HS-5 (cell line): Measurements from ENCODE around the gene MOB3B.

Experiments
- DNase-seq: peaks from one replicate; pipeline ENCODE4 v3.0.0-alpha.2; 2012; ENCODE audit warnings: low read depth

The MOB3B gene

DNA sequence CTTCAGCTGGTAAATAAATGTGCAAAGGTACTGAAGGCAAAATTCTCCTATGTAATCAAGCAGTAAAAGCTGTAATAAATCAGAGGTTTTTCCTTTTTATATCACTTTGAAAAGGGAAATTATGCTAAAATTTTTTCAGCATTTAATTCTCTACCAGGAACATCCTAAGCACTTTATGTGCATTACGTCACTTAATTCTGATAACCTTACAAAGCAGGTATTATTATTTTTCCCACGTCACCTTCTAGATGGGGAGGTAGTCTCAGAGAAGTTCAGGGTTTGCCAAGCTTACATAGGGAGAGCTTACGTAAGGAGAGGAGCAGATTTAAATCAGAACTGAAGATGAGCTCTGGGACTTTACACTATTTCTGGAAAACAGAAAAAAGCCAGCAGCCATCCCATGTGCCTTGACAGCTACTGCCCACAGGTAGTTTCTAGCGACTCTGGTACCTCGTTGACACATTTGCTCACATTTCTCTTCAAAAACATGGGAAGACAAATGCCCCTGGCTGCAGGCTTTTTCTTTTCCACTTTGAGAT is 84.5 kb downstream of the MOB3B start:
- no peak for DNase-seq

DNA sequence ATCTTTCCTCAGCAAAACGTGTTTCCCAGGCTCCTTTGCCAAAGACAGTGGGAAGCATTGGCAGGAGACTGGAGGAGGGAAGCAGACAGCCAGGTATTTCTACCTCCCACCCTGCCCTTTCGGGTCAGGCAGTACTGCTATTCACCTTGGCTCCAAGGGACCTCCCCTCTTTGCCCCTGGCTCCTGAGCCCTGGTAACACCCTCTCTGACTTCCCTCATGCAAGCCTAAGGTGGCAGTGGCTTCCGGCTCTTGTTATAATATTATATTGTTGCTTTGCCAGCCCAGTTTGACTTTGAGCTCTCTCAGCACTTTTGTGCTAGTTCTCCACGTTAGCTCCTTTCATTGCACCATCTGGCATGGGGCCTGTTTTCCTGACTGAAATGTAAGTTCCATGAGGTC is 87.2 kb downstream of the MOB3B start:
- DNase-seq = no peak

DNA sequence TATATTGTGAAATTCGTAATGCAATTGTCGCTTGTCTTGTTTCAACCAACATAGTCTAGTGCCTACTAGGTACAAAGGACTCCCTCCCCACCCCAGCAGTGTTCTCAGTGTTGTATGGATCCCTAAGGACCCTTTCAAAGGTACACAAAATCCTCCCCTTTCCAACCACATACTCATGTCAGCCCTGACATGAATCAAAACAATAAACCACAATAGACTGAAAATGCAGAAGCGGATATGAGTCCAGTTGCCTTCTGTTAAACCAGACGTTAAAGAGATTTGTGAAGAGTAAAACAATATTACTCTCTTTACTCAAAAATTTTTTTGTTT is 87.9 kb downstream of the MOB3B start:
- DNase-seq = no peak

DNA sequence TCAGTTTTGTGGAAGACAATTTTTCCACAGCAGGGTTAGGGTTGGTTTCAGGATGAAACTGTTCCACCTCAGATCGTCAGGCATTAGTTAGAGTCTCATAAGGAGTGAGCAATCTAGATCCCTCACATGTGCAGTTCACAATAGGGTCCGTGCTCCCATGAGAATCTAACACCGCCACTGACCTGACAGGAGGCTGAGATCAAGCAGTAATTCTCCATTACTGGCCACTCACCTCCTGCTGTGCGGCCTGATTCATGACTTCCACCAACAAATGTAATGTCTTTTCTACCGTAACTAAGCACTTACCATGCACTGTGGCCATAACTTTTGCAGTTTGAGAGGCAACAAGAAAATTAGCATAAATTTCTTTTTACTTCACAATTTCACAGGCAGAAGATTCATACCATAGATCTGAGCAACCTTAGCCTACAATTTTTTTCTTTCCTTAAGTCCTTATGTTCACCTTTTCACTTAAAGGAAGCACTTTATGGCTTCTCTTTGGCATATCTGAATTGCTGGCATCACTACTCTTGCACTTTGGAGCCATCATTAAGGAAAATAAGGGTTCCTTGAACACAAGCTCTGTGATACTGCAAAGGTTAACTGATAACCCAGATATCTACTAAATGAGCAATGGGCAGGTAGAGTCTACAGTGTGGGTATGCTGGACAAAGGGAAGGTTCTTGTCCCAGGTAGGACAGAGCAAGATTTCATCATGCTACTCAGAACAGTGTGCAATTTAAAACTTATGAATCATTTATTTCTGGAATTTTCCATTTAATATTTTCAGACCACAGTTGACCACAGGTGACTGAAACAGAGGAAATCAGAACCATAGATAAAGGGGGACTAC is 88.5 kb downstream of the MOB3B start:
- DNase-seq = no peak

DNA sequence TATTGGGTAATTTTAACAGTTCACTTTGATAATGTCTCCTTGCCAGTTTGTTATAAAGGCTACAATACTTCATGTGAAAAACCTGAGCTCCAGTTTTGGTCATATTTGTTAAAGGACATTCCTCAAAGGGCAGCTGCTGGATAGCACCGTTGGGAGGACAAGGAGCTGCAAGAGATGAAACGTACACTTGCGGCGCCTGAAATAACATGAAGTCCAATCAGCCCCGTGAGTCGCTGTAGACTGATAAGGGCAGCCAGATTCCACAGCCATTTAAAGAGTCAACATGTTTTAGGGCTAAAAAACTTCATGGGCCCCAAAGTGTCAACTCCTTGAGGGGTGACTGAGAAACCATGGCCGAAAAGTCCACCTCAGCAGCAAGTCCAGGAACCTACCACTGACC is 91.1 kb downstream of the MOB3B start:
- DNase-seq = no peak

DNA sequence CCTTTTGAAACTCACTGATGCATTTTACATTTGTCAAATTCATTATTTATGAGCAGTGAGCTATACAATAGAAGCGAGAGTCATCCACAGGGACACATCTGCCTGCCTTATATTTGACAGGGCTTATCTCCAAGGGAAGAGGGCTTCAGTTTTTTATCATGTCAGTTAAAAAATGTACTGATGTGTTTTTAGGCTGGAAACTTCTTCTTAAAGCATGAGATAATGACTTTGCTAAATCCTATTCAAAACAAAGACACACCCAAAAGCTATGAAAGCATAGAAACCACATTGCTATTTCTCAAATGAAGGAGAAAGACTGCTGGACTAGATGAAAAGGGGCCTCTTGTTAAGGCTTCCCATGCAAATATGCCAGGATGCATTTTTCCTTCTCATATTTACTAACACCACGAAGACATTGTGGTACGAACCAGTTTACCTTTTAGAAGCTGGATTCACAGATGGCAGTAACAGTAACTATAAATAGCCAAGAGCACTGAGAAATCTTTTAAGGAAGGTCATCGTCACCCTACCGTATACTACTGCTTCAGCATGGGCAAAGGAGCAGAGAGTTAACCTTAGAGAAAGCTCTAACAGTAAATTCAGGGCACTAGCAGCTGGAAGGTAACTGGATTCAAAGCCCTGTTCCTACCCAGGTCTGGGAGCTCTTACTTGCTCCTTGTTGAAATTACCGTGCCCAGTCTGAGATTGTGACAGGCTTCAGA is 91.8 kb downstream of the MOB3B start:
- no peak for DNase-seq

DNA sequence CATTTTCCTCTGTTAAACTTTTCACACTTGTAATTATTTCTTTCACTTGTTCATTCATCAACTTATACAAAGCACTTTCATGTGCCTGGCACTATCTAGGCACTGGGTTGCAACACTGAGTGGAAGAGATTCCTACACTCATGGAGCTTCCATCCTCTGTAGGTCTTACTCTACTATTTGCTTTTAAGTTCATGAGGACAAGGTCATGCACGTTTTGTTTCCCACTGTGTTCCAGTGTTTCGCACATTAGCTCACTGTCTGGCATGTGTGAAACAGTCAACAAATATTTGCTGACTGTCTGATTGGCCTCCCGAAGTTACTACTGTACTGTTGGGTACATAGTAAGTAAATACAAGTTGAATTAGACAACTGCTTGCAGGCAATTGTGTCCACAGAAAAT is 93.4 kb downstream of the MOB3B start:
- DNase-seq = no peak

DNA sequence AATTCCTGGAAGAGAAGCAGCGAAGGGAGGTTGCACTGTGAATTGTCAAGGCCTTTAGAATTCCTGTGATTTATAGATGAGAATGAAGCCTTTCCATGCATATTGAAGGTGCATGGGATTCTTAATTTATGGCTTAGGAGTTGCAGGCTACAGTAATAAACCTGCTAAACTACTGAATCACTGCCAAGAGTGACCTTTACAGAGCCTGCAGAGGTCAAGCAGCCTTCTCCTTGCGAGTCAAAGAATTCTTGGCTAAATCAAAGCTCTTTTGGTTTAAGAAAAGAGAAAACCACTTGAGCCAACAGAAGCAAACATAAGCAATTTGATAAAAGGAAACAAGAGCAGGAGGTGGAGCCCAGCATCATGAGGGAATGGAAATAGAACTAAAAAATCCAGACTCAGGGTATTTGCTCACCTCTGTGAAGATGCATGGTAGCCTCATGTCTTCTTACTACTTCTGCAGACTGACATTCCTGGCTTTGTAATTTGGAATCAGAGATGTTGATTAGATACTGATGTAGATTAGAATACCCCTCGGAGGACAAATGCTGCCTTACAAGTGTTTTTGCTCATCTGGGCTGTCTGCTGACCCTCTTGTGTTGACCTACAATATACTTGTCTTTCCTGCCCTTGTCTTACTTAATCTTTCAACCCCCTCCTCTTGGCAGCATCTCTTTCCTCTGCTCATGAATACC is 95.8 kb downstream of the MOB3B start:
- DNase-seq = no peak

DNA sequence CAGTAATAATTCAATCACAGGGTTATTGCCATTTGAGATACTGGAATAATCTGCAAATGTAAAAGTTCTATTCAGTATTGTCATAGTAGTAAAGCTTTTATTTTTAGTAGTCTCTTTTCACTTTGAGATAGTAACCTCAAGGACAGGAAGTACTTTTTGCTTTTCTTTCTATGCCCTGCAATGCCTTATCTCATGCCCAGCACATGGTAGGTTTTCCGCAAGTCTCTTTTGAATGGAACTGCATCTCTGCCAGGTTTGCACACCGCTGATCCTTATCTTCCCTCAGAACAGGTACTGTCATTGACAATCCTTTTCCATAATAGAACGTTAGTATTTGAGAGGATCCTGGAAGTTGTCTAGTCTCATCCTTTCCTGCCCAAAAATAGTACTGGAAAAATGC is 97.3 kb downstream of the MOB3B start:
- DNase-seq = no peak

DNA sequence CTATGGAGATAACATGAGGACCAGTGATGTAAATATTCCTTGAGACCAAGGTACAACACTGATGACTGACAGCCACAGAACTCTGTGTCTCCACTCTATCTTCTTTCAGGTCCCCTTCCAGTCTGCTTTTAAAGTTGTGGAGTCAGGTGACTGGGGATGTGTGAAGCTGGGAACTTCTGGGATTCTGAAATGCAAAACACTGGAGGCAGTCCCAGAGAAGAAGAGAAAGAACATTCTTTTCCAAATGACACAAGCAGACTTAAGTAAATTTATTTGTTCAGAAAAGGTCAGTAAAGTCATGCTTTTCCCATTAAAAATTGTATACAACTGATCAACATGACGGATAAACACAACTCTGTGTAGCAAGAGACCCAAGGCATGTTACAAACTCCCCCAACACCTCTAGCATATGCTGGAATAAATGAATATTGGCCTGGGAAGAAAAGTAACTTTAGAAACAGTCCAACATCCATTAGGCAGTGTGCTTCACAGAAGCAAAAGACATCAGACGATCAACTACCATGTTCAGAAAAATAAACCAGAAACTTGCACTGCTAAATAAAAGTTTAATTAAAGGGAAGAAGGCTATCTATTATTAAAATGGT is 98.0 kb downstream of the MOB3B start:
- DNase-seq = no peak

DNA sequence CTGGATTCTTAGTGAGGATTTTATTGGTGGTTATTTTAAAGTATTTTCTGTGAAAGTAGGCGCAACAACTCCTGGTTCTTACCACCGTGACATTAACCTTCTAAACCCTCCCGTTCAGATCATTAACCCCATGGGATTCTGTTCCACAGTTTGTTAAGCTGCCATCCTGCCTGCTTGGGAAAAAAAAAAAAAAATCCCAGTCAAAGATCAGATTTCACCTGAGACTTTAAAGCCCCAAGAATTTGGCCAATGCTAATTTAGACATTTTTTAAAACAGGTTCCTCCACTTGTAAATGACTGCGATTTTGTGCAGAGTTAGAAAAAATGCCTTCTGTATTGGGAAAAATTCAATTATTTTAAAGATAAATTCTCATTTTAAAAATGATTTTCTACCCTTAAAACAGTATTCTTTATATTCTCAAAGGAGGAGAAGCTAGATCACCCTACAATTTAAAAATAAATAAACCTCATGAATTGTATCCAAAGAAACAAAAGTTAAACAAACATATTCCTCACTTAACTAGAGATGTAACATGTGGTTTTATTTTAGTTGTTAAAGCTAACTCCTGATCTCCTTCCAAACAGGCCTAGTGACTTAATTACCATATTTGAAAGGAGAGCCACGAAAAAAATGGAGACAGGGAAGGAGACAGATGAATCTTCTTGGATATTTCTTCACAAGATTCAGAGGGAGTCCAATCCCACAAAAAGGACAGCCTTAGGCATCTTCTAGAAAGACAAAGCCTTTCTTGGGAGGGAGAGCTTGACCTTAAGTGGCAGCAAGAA is 98.7 kb downstream of the MOB3B start:
- DNase-seq = no peak

DNA sequence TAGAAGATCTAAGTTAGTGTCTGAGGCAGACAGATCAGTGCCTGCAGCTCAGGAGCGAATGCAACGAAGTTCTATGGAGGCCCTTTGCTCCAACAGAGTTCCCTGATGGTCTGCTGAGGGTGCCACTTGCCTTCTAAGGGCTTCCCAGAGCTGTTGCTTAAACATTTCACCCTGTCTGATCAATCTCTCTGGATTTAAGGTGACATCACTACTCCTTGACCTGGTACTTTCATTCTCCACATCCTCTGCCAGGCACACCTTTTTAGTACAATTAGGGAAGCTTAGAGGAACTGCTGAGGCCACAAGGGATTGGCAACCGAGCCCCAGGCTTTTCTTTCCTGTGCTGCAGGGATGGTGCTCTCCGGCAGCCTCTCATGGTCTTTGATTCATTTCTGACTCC is 99.7 kb downstream of the MOB3B start:
- DNase-seq = no peak

DNA sequence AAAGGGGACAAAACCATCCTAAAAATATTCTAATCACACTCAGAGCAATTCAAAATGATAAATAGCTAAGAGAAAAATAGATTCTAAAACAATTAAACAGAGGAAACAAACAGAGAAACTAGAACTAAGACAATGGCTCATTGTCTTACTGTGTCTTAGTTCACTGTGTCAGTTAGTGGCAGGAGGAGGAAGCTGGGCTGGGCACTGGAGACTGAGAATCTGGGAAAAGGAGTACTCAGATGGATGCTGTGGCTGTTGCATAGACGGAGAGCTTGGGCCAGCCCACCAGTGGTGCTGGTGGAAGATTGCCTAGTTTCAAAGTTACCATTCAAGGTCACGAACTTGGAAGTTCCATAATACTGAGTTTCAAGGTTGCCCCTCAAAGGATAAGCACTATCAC is 100.2 kb downstream of the MOB3B start:
- DNase-seq = no peak

DNA sequence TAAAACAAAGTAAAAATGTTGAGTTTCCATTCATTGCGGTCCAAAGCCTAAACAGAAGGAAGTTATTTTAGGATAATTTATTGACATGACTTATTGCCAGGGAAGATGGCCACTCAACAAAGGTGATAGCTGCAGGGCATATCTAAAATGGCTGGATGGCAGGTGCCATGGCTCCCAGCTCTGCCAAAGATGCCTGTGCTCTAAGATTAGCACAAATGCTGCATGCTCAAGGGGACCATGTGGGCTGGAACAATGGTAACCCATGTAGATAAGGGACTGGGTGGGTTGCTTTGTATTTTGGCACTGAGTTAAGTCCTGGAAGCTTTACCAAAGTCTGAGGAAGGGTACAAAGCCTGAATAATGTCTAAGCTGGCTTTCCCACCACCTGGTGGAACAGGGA is 101.1 kb downstream of the MOB3B start:
- no peak for DNase-seq

DNA sequence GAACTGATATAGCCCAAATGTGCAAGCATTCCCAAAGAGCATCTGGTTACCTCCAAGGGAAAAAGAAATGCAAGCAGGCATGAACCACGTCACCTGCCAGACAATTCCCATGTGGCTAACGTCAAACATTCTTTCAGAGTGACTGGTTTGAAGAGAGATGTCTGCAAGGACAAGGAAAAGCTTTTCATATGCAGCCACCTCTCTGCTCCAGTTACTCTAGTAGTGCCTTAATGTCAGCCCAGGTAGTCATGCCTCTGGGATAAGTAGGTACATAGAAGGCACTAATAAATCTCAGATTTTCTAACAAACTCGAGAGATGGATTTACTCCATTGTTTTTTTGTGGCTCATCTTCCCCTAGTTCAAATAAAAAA is 102.4 kb downstream of the MOB3B start:
- peak; percentile 71 for DNase-seq

DNA sequence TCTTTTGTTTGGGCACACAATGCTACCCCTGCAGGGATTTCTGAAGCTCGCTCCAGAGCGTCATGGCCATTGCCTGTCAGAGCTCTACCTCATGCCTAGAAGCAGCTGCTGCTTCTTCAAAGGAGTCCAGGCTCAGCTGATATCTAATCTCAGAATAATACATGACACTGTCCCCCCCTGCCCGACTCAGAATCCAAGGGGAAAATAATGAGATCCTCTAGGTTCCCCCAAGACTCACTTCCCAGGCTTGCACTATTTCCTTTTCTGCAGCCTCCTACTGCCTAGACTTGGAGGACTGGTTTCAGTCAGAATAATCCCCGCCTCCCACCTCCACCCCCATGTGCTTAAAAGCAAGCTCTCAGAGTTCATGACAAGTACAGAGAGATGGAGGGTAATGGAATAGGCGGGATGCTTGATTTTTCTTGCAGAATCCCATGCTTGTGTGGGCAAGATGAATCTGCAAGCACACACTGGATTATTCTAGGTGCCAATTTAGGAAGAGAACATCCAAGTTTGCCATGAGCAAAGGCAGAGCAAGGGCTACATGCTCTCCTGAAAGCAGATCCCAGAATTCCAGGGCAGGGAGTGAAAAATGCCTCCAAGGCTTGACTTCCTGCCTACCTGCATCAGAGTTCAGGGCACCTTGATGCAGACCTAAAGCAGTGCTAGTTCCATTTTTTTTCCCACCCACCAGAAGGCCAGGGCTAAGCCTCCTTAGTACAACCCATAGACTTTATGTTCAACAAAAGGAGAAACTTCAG is 102.9 kb downstream of the MOB3B start:
- DNase-seq = no peak

DNA sequence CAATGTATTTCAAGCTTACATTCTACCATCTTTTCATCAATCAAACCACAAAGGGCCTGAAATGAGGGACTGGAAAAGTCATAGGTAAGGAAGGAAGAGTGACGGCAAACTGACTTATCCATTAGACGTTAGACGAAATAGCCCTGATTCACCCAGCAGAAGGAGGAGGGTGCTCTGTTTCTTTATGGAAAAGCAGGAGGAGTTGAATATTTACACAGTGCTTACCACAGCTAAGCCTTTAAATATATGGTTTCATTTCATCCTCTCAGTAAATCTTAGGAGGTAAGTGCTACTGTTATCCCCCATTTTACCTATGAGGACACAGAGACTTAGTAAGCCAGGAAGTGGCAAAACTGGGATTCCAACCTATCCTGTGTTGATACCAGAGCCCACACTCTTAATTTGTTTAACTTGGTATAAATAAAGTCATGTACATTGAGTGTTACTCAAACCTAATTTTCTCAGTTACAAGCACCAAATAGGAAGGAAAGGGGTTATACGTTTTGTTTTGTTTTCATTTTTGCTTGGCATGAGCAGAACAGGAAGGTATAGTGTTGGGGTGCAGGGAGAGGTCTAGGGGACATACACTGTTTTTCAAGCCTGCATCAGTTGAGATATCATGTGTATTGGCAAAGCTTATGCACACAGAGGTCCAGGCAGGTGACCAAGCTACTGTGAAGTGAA is 103.6 kb downstream of the MOB3B start:
- DNase-seq = no peak

DNA sequence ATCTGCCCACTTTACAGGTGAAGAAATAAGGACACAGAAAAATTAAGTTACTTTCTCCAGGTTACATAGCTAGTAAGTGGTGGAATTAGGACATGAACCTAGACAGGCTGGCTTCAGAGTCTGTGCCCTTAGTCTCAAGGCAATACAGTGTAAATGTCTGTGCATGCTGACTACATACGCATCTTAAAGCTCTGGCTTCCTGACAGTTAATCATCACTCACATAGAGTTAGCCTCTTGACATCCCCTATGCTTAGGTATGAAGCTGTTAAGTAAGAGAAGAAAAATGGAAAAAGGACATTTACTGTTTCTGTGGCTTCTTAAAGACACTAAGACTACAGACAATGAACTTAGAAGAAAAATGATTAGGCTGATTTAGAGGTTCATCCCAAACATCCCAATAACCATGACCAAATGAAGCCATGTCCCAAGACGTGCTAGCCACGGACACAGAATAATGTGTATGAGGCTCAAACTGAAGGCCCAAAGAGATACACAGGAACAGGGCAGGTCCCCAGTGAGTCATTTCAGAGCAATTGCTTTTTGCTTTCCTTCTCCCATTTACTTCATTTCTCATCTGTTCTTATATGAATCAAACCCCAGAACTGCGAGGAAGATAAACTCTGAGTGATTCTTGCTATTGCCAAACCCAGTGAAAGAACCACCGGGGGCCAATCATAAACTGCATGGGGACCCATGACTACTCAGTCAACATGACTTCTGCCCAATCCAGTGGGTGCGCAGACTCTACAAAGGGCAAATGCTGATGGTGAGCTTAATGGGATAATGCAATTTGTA is 105.5 kb downstream of the MOB3B start:
- DNase-seq = no peak

DNA sequence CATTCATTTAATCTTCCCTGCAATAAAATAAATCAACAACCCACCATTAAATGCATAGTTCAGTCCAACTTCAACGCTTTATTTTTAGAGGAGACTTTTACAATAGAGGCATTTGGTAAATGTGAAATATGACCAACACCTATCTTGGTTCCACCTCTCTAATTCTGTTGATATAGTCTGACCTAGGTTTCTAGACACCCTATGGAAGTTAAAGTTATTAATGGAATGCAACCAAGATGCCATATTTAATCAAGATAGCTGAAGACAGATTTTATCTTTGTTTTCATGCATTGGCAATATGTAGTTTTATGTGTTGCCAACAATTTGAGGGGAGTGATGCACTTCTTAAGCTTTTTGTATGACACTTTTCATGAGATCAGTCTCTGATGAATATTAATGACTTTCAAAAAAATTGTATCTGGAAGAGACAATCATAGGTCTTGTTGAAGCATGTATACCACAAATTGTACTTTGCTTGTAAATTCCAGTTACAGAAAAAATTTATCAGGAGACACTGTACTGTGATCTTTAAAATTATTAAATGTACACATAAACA is 107.3 kb downstream of the MOB3B start:
- DNase-seq = no peak
